Measurements from ENCODE around the gene BTBD10. TPM values are rescaled to one million over a fixed set of nuclear protein-coding genes. Genes with fewer than 3 reads are reported as not detected.

BTBD10 gene
- total RNA-seq, 2 donors from 2014 or later, result 16.8 to 25.0 TPM

- Mint-ChIP-seq H3K27ac (peak overlapping the region; percentile 83), H3K4me1 (peaks cover 37% of the 10 kb centered on the region), H3K27me3 (no peaks in the 10 kb centered on the region), H3K9me3 (no peaks in the 10 kb centered on the region), H3K4me3 (no peak overlapping the region), H3K36me3 (ENCODE audit: low read depth) (peaks cover 53% of the 10 kb centered on the region)
- no peak for ATAC-seq (replicated peaks)
Measured at GRCh38 chr11:13346470-13346869, 116.6 kb downstream of the BTBD10 start.

- Mint-ChIP-seq H3K36me3 (ENCODE audit: low read depth) (peaks cover 50% of the 10 kb centered on the region), H3K4me1 (peaks cover 48% of the 10 kb centered on the region), H3K4me3 (no peak overlapping the region), H3K27ac (peak overlapping the region; percentile 9), H3K9me3 (no peaks in the 10 kb centered on the region), H3K27me3 (no peaks in the 10 kb centered on the region)
- no peak for ATAC-seq (replicated peaks)
Measured at GRCh38 chr11:13344818-13345217, 118.2 kb downstream of the BTBD10 start.

GRCh38 chr11:13343931-13344717 is 118.9 kb downstream of the BTBD10 start:
- H3K4me3 Mint-ChIP-seq, result no peak overlapping the region
- H3K4me1 Mint-ChIP-seq, result peaks cover 55% of the 10 kb centered on the region
- no peaks in the 10 kb centered on the region for H3K9me3 Mint-ChIP-seq
- peak overlapping the region; percentile 9 for H3K27ac Mint-ChIP-seq
- ATAC-seq (replicated peaks), result peak; percentile 59
- no peaks in the 10 kb centered on the region for H3K27me3 Mint-ChIP-seq
- peaks cover 43% of the 10 kb centered on the region for H3K36me3 Mint-ChIP-seq (ENCODE audit: low read depth)

GRCh38 chr11:13343067-13343466 is 120.0 kb downstream of the BTBD10 start:
- H3K27ac Mint-ChIP-seq, result peak overlapping the region; percentile 34
- no peak overlapping the region for H3K4me3 Mint-ChIP-seq
- peaks cover 36% of the 10 kb centered on the region for H3K36me3 Mint-ChIP-seq (ENCODE audit: low read depth)
- H3K4me1 Mint-ChIP-seq, result peaks cover 55% of the 10 kb centered on the region
- no peaks in the 10 kb centered on the region for H3K27me3 Mint-ChIP-seq
- H3K9me3 Mint-ChIP-seq, result no peaks in the 10 kb centered on the region
- ATAC-seq (replicated peaks), result no peak

- Mint-ChIP-seq H3K36me3 (ENCODE audit: low read depth) (peaks cover 29% of the 10 kb centered on the region), H3K27me3 (no peaks in the 10 kb centered on the region), H3K4me1 (peaks cover 50% of the 10 kb centered on the region), H3K27ac (peak overlapping the region; percentile 73), H3K9me3 (no peaks in the 10 kb centered on the region), H3K4me3 (no peak overlapping the region)
- ATAC-seq (replicated peaks), result no peak
Measured at GRCh38 chr11:13341026-13341425, 122.0 kb downstream of the BTBD10 start.

GRCh38 chr11:13339195-13340153 is 123.5 kb downstream of the BTBD10 start:
- H3K4me3 Mint-ChIP-seq, result peak overlapping the region; percentile 75
- peak overlapping the region; percentile 86 for H3K27ac Mint-ChIP-seq
- ATAC-seq (replicated peaks), result peak; percentile 63

GRCh38 chr11:13338427-13339069 is 124.5 kb downstream of the BTBD10 start:
- peak; percentile 63 for ATAC-seq (replicated peaks)
- Mint-ChIP-seq H3K27me3 (no peaks in the 10 kb centered on the region), H3K36me3 (ENCODE audit: low read depth) (peaks cover 21% of the 10 kb centered on the region), H3K4me3 (peak overlapping the region; percentile 75), H3K4me1 (peaks cover 50% of the 10 kb centered on the region), H3K9me3 (no peaks in the 10 kb centered on the region), H3K27ac (peak overlapping the region; percentile 86)

More at GRCh38 chr11:13339195-13340153, 123.5 kb downstream of the BTBD10 start:
- H3K36me3 Mint-ChIP-seq (ENCODE audit: low read depth), result peaks cover 29% of the 10 kb centered on the region
- H3K9me3 Mint-ChIP-seq, result no peaks in the 10 kb centered on the region
- H3K27me3 Mint-ChIP-seq, result no peaks in the 10 kb centered on the region
- peaks cover 49% of the 10 kb centered on the region for H3K4me1 Mint-ChIP-seq

GRCh38 chr11:13338019-13338426 is 125.0 kb downstream of the BTBD10 start:
- Mint-ChIP-seq H3K4me1 (peaks cover 51% of the 10 kb centered on the region), H3K4me3 (peak overlapping the region; percentile 75), H3K27me3 (no peaks in the 10 kb centered on the region), H3K9me3 (no peaks in the 10 kb centered on the region), H3K27ac (peak overlapping the region; percentile 86), H3K36me3 (ENCODE audit: low read depth) (peaks cover 21% of the 10 kb centered on the region)
- ATAC-seq (replicated peaks), result peak; percentile 49

Other genes starting within 250 kb of the BTBD10 start
- gene BMAL1, start 185.4 kb downstream of the BTBD10 start, total RNA-seq, result 10 to 100 TPM; 41.6 to 44.7 TPM
- gene PTH, start 32.8 kb upstream of the BTBD10 start, total RNA-seq, result not detected
- gene FAR1, start 205.4 kb upstream of the BTBD10 start, total RNA-seq, result 10 to 100 TPM; 22.7 to 48.4 TPM

Measured in activated T-helper 17 cell treated with anti-CD3 and anti-CD28 coated beads, Interleukin-2, amount 50 U/mL, for 72 hours (primary cell).